Hepatocyte (in vitro differentiated cells): Measurements from ENCODE around the gene SLC15A2. TPM values are rescaled to one million over a fixed set of nuclear protein-coding genes. Genes with fewer than 3 reads are reported as not detected.

ENCODE experiments used
- DNase-seq: peaks from one replicate; pipeline ENCODE4 v3.0.0-alpha.2; 2016; ENCODE audit warnings: low spot score
- H2AFZ ChIP-seq: fragments of 200-600 bp; sonication (generic); 2 replicates; pipeline ENCODE4 v1.6.0; 2016; ENCODE audit warnings: antibody characterized with exemption, mild to moderate bottlenecking
- H3K27ac ChIP-seq: fragments of 200-600 bp; sonication (generic); 2 replicates; pipeline ENCODE4 v1.5.1; 2016; ENCODE audit warnings: mild to moderate bottlenecking
- H3K27me3 ChIP-seq: fragments of 200-600 bp; sonication (generic); 2 replicates; pipeline ENCODE4 v1.6.1; 2016
- H3K36me3 ChIP-seq: fragments of 200-600 bp; sonication (generic); replicated peaks from 2 replicates; pipeline ENCODE4 v1.5.1; 2016; ENCODE audit warnings: low read depth; ENCODE audit not compliant: insufficient read depth
- H3K4me1 ChIP-seq: fragments of 200-600 bp; sonication (generic); 2 replicates; pipeline ENCODE4 v1.5.1; 2016; ENCODE audit warnings: mild to moderate bottlenecking, moderate library complexity; ENCODE audit not compliant: insufficient read depth
- H3K4me2 ChIP-seq: fragments of 200-600 bp; sonication (generic); 2 replicates; pipeline ENCODE4 v1.6.0; 2016
- H3K4me3 ChIP-seq: fragments of 200-600 bp; sonication (generic); 2 replicates; pipeline ENCODE4 v1.5.1; 2016; ENCODE audit warnings: mild to moderate bottlenecking
- H3K79me2 ChIP-seq: fragments of 200-600 bp; sonication (generic); 2 replicates; pipeline ENCODE4 v1.6.0; 2017; ENCODE audit warnings: mild to moderate bottlenecking
- H3K9me2 ChIP-seq: fragments of 200-600 bp; sonication (generic); replicated peaks from 2 replicates; pipeline ENCODE4 v1.6.0; 2017; ENCODE audit warnings: mild to moderate bottlenecking; ENCODE audit not compliant: insufficient read depth
- H3K9me3 ChIP-seq: fragments of 200-600 bp; sonication (generic); 2 replicates; pipeline ENCODE4 v1.5.1; 2016; ENCODE audit warnings: low read depth, mild to moderate bottlenecking
- H4K20me1 ChIP-seq: fragments of 200-600 bp; sonication (generic); 2 replicates; pipeline ENCODE4 v1.6.0; 2016; ENCODE audit warnings: mild to moderate bottlenecking; ENCODE audit not compliant: insufficient read depth, poor library complexity, severe bottlenecking
- CTCF ChIP-seq: fragments of 200-600 bp; sonication (generic); IDR thresholded peaks from 2 replicates; pipeline ENCODE4 v1.5.1; 2016; ENCODE audit warnings: antibody characterized with exemption, mild to moderate bottlenecking; ENCODE audit not compliant: poor library complexity
- EZH2 ChIP-seq: fragments of 200-600 bp; sonication (generic); IDR thresholded peaks from 2 replicates; pipeline ENCODE4 v1.6.1; 2016; ENCODE audit warnings: antibody characterized with exemption, mild to moderate bottlenecking, borderline replicate concordance
- EZH2phosphoT487 ChIP-seq: fragments of 200-600 bp; sonication (generic); IDR thresholded peaks from one replicate; pipeline ENCODE4 v1.6.1; 2018; ENCODE audit warnings: antibody characterized with exemption, mild to moderate bottlenecking, low read depth, moderate library complexity; ENCODE audit not compliant: unreplicated experiment, severe bottlenecking
- WGBS: methylation state at CpG from one replicate; pipeline ENCODE4 v1.1.6; 2016; ENCODE audit warnings: low lambda C conversion rate; ENCODE audit errors: missing lambda C conversion rate; 5-methylcytosine and 5-hydroxymethylcytosine counted together
- polyA plus RNA-seq: library from polyadenylated mRNA; unstranded; fragments of >200 nt; fragmentation: Nextera tagmentation; extraction: Ambion mirVana; gene quantifications from 2 replicates; pipeline ENCODE4 v1.2.1, GENCODE V29; 2016
- total RNA-seq: library from RNA; depleted of rRNA; stranded (reverse); fragments of >200 nt; gene quantifications from 2 replicates; pipeline ENCODE4 v1.2.3, GENCODE V29; 2014

Gene SLC15A2
- total and polyA plus RNA-seq, 2 experiments from 2014 or later, result 5.4 to 11.2 TPM

- Histone ChIP-seq H3K27ac (no peak overlapping the region), H3K36me3 (no peaks in the 10 kb centered on the region), H3K79me2 (no peaks in the 10 kb centered on the region), H3K27me3 (no peaks in the 10 kb centered on the region), H3K9me3 (no peaks in the 10 kb centered on the region), H3K9me2 (no peaks in the 10 kb centered on the region), H3K4me3 (no peak overlapping the region), H3K4me2 (no peak overlapping the region), H3K4me1 (no peaks in the 10 kb centered on the region), H4K20me1 (no peaks in the 10 kb centered on the region), H2AFZ (no peak overlapping the region)
- TF ChIP-seq CTCF (no peak), EZH2 (no peak), EZH2phosphoT487 (no peak)
- DNase-seq, result no peak
These were observed 68.2 kb downstream of the SLC15A2 start for GRCh38 chr3:121962443-121962842.

- H3K79me2 ChIP-seq, result no peaks in the 10 kb centered on the region
- TF ChIP-seq CTCF, result no peak
- TF ChIP-seq EZH2phosphoT487, result no peak
- TF ChIP-seq EZH2, result no peak
- WGBS, result 71% methylated on average over 1 of the region's 1 CpG
- H3K4me2 ChIP-seq, result no peak overlapping the region
- no peaks in the 10 kb centered on the region for H3K36me3 ChIP-seq
- no peaks in the 10 kb centered on the region for H4K20me1 ChIP-seq
- H3K27ac ChIP-seq, result no peak overlapping the region
- H3K9me3 ChIP-seq, result no peaks in the 10 kb centered on the region
- no peak for DNase-seq
- H3K4me3 ChIP-seq, result no peak overlapping the region
- H2AFZ ChIP-seq, result no peak overlapping the region
- H3K9me2 ChIP-seq, result no peaks in the 10 kb centered on the region
- H3K27me3 ChIP-seq, result no peaks in the 10 kb centered on the region
- no peaks in the 10 kb centered on the region for H3K4me1 ChIP-seq
These were observed 69.4 kb downstream of the SLC15A2 start for GRCh38 chr3:121963608-121964007.

GRCh38 chr3:121969631-121970030 lies 75.4 kb downstream of the SLC15A2 start:
- no peak overlapping the region for H2AFZ ChIP-seq
- 72% methylated on average over 2 of the region's 2 CpGs for WGBS
- TF ChIP-seq CTCF (no peak), EZH2phosphoT487 (no peak), EZH2 (no peak)
- no peaks in the 10 kb centered on the region for H3K79me2 ChIP-seq
- no peak overlapping the region for H3K4me2 ChIP-seq
- H3K36me3 ChIP-seq, result no peaks in the 10 kb centered on the region
- no peak overlapping the region for H3K4me3 ChIP-seq
- no peaks in the 10 kb centered on the region for H3K9me2 ChIP-seq
- no peaks in the 10 kb centered on the region for H3K4me1 ChIP-seq
- H4K20me1 ChIP-seq, result no peaks in the 10 kb centered on the region
- no peak for DNase-seq
- no peak overlapping the region for H3K27ac ChIP-seq
- no peaks in the 10 kb centered on the region for H3K9me3 ChIP-seq
- no peaks in the 10 kb centered on the region for H3K27me3 ChIP-seq

- no peak for TF ChIP-seq CTCF
- TF ChIP-seq EZH2phosphoT487, result no peak
- TF ChIP-seq EZH2, result no peak
- WGBS, result 38% methylated on average over 1 of the region's 1 CpG
- Histone ChIP-seq H3K4me1 (no peaks in the 10 kb centered on the region), H3K4me3 (no peak overlapping the region), H3K36me3 (no peaks in the 10 kb centered on the region), H3K27me3 (no peaks in the 10 kb centered on the region), H3K4me2 (no peak overlapping the region), H2AFZ (no peak overlapping the region), H3K9me3 (no peaks in the 10 kb centered on the region), H3K27ac (no peak overlapping the region), H3K9me2 (no peaks in the 10 kb centered on the region), H4K20me1 (no peaks in the 10 kb centered on the region), H3K79me2 (no peaks in the 10 kb centered on the region)
- no peak for DNase-seq
These were observed 75.8 kb downstream of the SLC15A2 start for GRCh38 chr3:121970047-121970446.
